NCI-H1105 (cell line): Measurements from ENCODE around the gene SLC4A3.

Source experiments
- DNase-seq: peaks from one replicate; lab custom pipeline; 2025; lab: John Stamatoyannopoulos, UW

Gene SLC4A3

GRCh38 chr2:219631904-219632759 lies 4.7 kb downstream of the SLC4A3 start:
- no peak for DNase-seq

DNA sequence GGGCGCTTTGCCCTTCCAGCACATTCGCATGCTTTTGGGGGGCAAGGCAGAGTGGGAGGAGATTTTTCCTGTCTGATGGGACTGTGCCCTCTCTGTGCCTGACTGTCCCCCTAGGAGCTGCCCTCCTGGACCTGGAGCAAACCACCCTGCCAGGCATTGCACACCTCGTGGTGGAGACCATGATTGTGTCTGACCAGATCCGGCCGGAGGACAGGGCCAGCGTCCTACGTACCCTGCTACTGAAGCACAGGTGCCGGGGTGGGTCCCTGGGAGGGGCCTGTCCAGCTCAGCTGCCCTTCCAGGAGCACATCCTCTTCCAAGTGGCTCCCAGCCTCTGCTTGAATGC lies 5.3 kb downstream of the SLC4A3 start:
- DNase-seq = no peak

DNA sequence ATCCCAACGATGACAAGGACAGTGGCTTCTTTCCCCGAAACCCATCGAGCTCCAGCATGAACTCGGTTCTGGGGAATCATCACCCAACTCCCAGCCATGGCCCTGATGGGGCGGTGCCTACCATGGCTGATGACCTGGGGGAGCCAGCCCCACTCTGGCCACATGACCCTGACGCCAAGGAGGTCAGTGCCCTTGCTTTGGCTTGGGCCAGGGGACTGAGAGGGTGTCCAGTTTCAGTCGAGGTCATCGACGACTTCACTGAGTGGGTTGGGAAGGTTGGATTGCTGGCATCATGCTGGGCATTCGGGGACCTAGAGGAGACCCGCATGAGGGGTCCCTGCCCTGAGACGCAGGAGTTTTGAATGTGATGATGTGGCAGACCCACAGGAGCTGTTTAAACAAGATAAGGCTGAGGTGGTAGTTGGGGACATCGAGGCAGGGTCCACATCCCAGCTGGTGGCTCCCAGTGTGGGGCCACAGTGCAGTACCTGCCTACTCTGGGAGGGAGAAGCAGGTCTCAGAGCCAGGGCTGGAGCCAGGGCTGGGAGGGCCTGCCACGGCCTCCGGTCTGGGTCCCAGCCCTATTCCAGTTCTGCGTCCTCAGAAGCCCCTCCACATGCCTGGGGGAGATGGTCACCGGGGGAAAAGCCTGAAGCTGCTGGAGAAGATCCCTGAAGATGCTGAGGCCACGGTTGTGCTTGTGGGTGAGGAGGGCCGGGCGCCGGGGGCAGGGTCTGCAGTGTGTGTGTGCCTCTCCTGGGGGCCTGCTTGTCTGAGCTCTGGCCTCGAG lies 6.0 kb downstream of the SLC4A3 start:
- no peak for DNase-seq

- DNase-seq = no peak
Observed at GRCh38 chr2:219634171-219634940, 6.9 kb downstream of the SLC4A3 start.

- no peak for DNase-seq
Observed at GRCh38 chr2:219634951-219635751, 7.7 kb downstream of the SLC4A3 start.

GRCh38 chr2:219636144-219636915 lies 8.9 kb downstream of the SLC4A3 start:
- DNase-seq = no peak

DNA sequence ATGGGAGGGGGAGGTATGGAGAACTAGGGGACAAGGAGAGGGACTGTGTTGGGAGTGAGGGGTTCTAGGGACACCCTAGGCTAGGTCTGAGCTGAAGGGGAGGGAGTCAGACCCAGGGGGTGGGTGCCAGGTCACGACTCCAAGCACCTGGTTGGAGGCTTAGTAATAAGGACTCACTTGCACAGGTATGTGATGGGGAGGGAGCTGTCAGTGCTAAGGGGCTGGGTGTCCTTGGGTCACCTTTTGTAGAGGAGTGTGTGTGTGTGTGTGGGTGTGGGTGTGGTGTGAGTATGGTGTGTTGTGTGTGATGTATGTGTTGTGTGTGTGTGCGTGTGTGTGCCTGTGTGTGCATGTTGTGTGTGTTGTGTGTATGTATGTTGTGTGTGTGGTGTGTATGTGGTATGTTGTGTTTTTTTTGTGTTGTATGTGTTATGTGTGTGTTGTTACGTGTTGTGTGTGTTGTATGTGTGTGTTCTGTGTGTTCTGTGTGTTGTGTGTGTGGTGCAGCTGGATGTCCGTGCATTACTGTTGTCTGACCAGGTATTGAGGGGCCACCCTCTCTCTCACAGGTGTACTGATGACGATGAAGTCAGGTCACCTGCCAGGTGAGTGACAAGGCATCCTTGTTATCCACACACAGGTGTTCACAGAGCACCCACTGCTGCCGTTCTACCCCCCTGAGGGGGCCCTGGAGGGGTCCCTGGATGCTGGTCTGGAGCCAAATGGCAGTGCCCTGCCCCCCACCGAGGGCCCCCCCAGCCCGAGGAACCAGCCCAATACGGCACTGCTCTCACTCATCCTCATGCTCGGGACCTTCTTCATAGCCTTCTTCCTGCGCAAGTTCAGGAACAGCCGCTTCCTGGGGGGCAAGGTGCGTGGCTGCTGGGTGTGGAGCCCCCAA lies 9.8 kb downstream of the SLC4A3 start:
- no peak for DNase-seq

DNA sequence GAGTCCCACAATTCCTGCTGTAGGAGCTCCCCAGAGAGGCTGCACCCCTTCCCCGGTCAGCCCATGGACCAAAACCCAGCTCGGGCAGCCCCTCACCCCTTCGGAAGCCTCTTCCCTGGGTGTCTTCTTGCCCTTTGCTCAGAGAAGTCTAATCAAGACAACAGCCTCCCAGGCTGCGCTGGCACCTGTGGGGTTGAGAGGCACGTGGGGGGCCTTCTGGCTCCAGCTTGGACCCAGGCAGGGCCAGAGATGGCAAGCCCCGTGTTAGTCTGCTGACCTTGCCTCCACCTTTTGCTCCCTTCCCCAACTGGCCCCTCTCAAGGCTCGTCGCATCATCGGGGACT lies 10.4 kb downstream of the SLC4A3 start:
- no peak for DNase-seq

DNA sequence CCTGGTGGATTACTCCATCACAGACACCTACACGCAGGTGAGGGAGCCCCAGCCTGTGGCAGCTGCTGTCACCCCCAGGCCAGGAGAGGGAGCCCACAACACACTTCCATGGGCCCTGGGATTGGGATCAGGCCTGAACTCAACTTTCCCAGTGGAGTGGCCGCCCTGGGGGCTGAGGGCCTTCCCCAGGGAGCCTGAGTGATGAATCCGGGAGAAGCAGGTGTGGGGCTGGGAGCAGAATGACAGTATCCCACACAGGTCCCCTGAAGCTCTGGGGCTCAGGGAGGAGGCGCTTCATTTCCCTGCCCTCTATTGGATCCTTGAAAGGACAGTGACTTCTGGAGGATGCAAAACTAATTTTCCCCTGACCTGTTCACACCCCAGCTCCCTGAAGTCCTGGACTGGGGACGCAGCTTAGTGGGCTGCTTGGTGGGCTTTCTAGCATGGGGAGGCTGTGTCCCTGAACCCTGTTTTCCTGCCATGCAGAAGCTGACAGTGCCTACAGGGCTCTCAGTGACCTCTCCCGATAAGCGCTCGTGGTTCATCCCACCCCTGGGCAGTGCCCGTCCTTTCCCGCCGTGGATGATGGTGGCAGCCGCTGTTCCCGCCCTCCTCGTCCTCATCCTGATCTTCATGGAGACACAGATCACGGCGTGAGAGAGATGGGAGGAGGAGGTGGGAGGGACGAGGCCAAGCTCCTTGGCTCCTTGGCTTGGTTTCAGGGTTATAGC lies 11.0 kb downstream of the SLC4A3 start:
- no peak for DNase-seq

DNA sequence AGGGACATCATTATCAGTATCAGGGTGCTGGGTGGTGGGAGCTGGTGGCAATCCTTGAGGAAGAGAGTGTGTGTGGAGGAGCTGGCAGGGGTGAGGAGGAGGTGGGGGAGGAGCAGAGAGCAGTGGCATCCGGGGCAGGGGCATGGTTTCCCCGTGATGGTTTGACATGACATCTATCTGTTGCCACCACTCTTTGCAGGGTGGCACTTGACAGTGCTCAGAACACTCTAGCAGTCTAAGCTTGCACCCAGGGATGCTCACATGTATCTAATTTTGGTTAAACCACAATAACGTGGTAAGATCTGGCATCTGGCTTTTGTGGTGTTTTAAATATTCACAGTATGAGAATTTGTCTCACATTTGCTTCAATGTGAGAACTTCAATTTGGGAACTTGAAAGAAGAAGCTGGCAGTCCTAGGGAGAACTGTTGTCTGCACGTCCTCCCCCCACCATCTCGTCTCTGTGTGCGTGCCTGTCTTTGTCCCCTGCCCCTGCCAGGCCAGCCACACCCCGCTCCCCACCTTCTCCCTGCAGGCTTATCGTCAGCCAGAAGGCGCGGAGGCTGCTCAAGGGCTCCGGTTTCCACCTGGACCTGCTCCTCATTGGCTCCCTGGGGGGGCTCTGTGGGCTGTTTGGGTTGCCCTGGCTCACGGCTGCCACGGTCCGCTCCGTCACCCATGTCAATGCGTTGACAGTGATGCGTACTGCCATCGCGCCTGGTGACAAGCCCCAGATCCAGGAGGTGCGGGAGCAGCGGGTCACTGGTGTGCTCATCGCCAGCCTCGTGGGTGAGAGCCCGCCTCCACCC lies 11.7 kb downstream of the SLC4A3 start:
- no peak for DNase-seq

DNA sequence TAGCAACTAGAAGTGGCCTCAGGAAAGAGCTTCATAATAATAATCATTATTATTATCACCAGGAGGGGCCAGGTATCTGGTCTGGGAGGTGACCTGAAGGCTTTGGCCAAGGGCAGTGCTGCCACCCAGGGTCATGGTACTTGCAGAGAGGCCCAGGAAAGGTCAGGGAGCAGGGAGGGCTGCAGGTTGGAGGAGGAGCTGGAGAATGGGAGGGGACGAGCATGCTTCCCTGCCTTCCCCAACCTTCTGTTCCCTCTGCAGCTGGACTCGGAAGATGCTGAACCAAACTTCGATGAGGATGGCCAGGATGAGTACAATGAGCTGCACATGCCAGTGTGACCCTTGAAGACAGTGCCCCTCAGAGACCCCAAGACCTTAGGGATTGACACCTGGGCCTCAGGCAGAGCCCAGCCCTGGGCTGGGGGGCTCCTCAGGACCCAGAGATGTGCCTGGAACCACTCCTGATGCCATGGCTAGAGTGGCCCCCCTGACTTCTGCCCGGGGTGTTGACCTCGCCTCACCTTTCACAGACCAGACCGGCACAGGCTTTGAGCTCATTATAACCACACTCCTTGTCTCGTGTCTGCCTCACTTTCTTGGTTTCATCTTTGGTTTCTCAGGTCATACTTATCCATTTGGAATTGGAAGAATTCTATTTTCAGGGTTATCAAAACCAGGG lies 14.1 kb downstream of the SLC4A3 start:
- DNase-seq = no peak

DNA sequence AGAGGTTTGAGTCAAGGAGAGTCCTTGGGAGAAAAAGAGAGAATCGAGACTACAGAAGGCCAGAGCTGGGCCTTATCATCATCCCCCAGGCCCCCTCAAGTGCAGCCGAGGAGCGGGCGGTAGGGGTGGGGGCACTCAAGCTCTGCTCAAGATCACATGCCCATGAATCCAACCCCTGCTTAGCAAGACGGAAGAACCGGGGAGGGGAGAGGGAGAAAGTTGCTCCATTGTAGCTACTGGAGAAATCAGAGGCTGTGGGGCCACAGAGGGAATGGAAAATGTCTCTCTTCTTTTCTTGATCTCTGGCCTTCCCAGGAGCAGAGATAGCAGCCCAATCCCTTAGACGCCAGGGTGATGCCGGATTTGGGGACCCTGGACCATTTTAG lies 14.6 kb downstream of the SLC4A3 start:
- no peak for DNase-seq

DNA sequence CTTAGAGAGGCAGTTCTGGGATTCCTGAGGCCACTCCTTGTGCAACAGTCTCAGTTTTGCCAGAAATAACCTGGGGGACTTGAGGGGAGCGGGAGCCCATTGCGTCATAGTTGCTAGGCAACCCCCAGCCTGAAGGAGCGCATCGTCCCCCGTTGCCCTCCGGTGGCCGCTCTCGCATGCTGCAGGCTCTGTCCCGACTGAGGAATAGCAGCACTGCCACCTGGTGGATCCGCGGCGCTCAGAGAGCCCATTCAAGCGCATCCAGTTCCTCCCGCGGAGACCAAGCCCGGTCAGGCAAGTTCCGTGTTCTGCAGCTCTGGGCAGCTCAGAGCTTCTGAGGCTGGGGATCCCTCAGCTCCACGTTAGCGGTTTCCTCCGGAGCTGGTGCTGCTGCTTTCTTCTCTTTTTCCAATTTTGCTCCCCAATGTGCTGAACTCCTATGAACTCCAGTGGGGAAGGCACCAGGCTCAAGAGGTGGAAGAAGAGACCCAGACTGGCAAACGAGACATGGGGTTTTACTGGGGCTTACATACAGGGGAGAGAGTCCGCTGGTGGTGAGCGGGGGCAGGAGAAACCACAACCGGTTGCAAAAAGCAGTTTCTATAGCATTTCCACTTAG lies 15.1 kb downstream of the SLC4A3 start:
- peak; percentile 88 for DNase-seq

DNA sequence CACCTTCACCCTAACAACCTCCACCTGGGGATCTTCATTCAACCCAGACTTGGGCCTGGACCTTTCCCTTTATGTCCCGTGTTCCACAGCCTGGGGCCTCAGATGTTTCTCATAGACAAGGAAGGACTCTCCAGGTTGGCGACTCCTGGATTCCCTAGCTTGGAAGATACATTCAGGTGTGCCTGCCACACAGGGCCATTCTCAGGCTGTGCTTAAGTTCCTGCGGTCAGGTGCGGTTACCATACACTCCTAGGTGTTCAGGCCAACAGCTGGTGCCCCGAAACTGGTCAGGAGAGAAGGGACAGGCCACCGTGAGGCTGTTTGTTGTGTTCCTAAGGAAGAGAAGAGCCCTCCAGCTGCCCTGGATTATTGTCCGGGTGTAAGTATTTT lies 15.6 kb downstream of the SLC4A3 start:
- no peak for DNase-seq

DNA sequence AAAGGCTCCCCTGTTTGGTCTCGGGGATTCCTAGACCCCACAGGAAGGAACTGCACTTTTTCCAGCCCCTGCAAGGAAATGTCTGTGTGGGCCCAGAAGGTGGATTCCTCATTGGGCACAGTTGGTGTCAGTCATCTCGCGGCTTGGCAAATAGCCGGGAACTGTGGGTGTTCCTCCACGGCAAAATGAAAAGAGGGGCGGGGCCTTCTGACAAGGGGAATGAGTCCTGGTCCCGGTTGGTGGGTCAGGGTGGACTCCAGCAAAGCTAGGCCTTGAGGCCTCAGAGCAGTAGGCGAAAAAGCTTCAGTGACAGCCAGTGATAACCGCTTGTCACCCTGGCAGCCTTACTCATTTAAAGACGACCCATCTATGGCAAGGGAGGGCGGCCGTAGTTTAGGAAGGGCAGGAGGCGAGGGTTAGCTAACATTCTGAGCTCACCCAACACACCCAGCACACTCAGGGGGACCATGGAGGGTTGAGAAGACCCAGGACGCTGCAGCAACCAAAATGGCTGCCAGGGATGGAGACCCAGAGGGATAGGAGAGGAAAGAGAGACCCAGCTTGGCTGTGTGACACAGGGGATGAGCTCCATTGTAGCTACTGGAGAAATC lies 16.5 kb downstream of the SLC4A3 start:
- no peak for DNase-seq

GRCh38 chr2:219644801-219645480 lies 17.5 kb downstream of the SLC4A3 start:
- DNase-seq = peak; percentile 30
